A549 treated with DMSO at 1 μM for 4 hours (cell line): ENCODE results near the gene COLGALT1. TPM values are rescaled to one million over a fixed set of nuclear protein-coding genes. Genes with fewer than 3 reads are reported as not detected.

Source experiments
- total RNA-seq: library from RNA; stranded (reverse); fragments of 200-300 nt; extraction: Qiagen RNA extraction; gene quantifications from 5 replicates; pipeline ENCODE4 v1.2.3, GENCODE V29; 2022; ENCODE audit warnings: low read depth

COLGALT1 gene
- 61.6 to 80.3 TPM (median 73.3 TPM) in 5 replicates for total RNA-seq

DNA sequence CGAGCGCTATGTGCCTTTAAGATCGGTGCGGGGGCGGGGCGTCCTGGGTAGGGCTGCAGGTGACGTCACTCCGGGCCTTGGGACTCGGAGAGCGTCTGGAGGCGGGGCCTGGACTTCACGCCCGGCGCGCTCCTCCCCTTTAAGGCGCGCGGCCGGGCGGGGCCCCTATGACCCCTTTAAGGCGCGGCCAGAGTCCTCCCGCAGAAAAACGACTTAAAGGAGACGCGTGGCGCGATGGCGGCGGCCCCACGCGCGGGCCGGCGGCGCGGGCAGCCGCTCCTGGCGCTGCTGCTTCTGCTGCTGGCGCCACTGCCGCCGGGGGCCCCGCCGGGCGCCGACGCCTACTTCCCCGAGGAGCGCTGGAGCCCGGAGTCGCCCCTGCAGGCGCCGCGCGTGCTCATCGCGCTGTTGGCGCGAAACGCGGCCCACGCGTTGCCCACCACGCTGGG, at the start of gene COLGALT1:
TSS of gene COLGALT1 (plus strand) at position 170 of the 449 bp plus-strand sequence. CDS start at position 235, 65 bp downstream.

Other genes with a start within 250 kb of the COLGALT1 start
- gene MRPL34, start 249.8 kb upstream of the COLGALT1 start, total RNA-seq: 52.6 to 96.7 TPM (median 84.9 TPM) in 5 replicates
- gene DDA1, start 246.1 kb upstream of the COLGALT1 start, total RNA-seq: 53.8 to 73.0 TPM (median 68.7 TPM) in 5 replicates
- 2.1 to 4.3 TPM (median 3.9 TPM) in 5 replicates for gene ANO8, start 220.8 kb upstream of the COLGALT1 start, total RNA-seq
- 18.0 to 24.5 TPM (median 21.1 TPM) in 5 replicates for gene GTPBP3, start 218.1 kb upstream of the COLGALT1 start, total RNA-seq
- gene PLVAP, start 178.3 kb upstream of the COLGALT1 start, total RNA-seq: not detected in 5 replicates
- gene CCDC194, start 161.5 kb upstream of the COLGALT1 start, total RNA-seq: not detected in 5 replicates
- 0.13 to 0.47 TPM (median 0.24 TPM) in 5 replicates for gene BST2, start 150.0 kb upstream of the COLGALT1 start, total RNA-seq
- gene MVB12A, start 135.6 kb upstream of the COLGALT1 start, total RNA-seq: 29.7 to 43.1 TPM (median 38.5 TPM) in 5 replicates
- 0.46 to 0.84 TPM (median 0.76 TPM) in 5 replicates for gene TMEM221, start 107.0 kb upstream of the COLGALT1 start, total RNA-seq
- gene NXNL1, start 94.7 kb upstream of the COLGALT1 start, total RNA-seq: not detected in 5 replicates
- gene SLC27A1, start 85.1 kb upstream of the COLGALT1 start, total RNA-seq: 2.6 to 3.2 TPM (median 3.1 TPM) in 5 replicates
- gene PGLS, start 44.0 kb upstream of the COLGALT1 start, total RNA-seq: 47.9 to 75.7 TPM (median 65.7 TPM) in 5 replicates
- 1.6 to 2.2 TPM (median 1.8 TPM) in 5 replicates for gene UNC13A, start 132.7 kb downstream of the COLGALT1 start, total RNA-seq
- 26.1 to 33.6 TPM (median 30.2 TPM) in 5 replicates for gene MAP1S, start 163.8 kb downstream of the COLGALT1 start, total RNA-seq
- 16.5 to 22.2 TPM (median 19.9 TPM) in 5 replicates for gene FCHO1, start 195.8 kb downstream of the COLGALT1 start, total RNA-seq
- gene B3GNT3, start 239.5 kb downstream of the COLGALT1 start, total RNA-seq: 3.2 to 4.3 TPM (median 3.9 TPM) in 5 replicates